GM12878 (cell line): ENCODE measurements around the gene LMF2.

Experiments
- CHD4 ChIP-seq: fragments of 200-600 bp; sonication (generic); IDR thresholded peaks from 2 replicates; pipeline ENCODE4 v1.6.1; 2016; ENCODE audit warnings: mild to moderate bottlenecking
- CREB1 ChIP-seq: IDR thresholded peaks from 2 replicates; pipeline ENCODE4 v1.6.1; 2012; ENCODE audit warnings: low read depth, mild to moderate bottlenecking, inconsistent platforms
- EZH2 ChIP-seq: IDR thresholded peaks from 2 replicates; pipeline ENCODE4 v1.6.1; 2012; ENCODE audit warnings: low read depth, mild to moderate bottlenecking, control low read depth, inconsistent platforms, low read length, borderline replicate concordance; ENCODE audit not compliant: control insufficient read depth
- JUND ChIP-seq: IDR thresholded peaks from 2 replicates; pipeline ENCODE4 v1.6.1; 2012; ENCODE audit warnings: low read depth, mild to moderate bottlenecking, low read length, improper control_type of control experiment, moderate library complexity
- KDM1A ChIP-seq: fragments of 200-600 bp; sonication (generic); IDR thresholded peaks from 2 replicates; pipeline ENCODE4 v1.6.1; 2016; ENCODE audit warnings: borderline replicate concordance
- MXI1 ChIP-seq: fragments of 150-350 bp; IDR thresholded peaks from 2 replicates; pipeline ENCODE4 v1.6.1; 2011; ENCODE audit warnings: low read depth, mild to moderate bottlenecking, inconsistent platforms, low read length, improper control_type of control experiment
- NFYA ChIP-seq: IDR thresholded peaks from 2 replicates; pipeline ENCODE4 v1.6.1; 2011; ENCODE audit warnings: low read depth, mild to moderate bottlenecking, low read length, improper control_type of control experiment, borderline replicate concordance
- SMAD1 ChIP-seq: fragments of 450-650 bp; IDR thresholded peaks from 2 replicates; pipeline ENCODE4 v1.6.1; 2018; ENCODE audit warnings: mild to moderate bottlenecking, low read depth; ENCODE audit not compliant: partially characterized antibody
- SMARCA5 ChIP-seq: fragments of 450-650 bp; IDR thresholded peaks from 2 replicates; pipeline ENCODE4 v1.6.1; 2017; ENCODE audit warnings: mild to moderate bottlenecking
- TCF3 ChIP-seq: IDR thresholded peaks from 2 replicates; pipeline ENCODE4 v1.6.1; 2012; ENCODE audit warnings: low read depth, mild to moderate bottlenecking, low read length, borderline replicate concordance; ENCODE audit not compliant: insufficient read depth
- TF ChIP-seq, protein P1 (sequence below): IDR thresholded peaks from 2 replicates; pipeline ENCODE4 v1.6.1; 2012; ENCODE audit warnings: low read depth, low read length, improper control_type of control experiment
- TF ChIP-seq, protein P2 (sequence below), 3 experiments: IDR thresholded peaks in 2 of 3; conservative IDR thresholded peaks in 1 of 3; 2 replicates each; pipeline ENCODE4 v1.5.1; 2011; ENCODE audit warnings: low read depth in 3 of 3, low read length in 3 of 3, mild to moderate bottlenecking in 3 of 3, control low read depth in 2 of 3, moderate library complexity in 2 of 3, inconsistent platforms in 1 of 3, mixed read lengths in 1 of 3; ENCODE audit not compliant: control insufficient read depth in 2 of 3, insufficient read depth in 1 of 3; ENCODE audit errors: extremely low read depth in 1 of 3

DNA sequence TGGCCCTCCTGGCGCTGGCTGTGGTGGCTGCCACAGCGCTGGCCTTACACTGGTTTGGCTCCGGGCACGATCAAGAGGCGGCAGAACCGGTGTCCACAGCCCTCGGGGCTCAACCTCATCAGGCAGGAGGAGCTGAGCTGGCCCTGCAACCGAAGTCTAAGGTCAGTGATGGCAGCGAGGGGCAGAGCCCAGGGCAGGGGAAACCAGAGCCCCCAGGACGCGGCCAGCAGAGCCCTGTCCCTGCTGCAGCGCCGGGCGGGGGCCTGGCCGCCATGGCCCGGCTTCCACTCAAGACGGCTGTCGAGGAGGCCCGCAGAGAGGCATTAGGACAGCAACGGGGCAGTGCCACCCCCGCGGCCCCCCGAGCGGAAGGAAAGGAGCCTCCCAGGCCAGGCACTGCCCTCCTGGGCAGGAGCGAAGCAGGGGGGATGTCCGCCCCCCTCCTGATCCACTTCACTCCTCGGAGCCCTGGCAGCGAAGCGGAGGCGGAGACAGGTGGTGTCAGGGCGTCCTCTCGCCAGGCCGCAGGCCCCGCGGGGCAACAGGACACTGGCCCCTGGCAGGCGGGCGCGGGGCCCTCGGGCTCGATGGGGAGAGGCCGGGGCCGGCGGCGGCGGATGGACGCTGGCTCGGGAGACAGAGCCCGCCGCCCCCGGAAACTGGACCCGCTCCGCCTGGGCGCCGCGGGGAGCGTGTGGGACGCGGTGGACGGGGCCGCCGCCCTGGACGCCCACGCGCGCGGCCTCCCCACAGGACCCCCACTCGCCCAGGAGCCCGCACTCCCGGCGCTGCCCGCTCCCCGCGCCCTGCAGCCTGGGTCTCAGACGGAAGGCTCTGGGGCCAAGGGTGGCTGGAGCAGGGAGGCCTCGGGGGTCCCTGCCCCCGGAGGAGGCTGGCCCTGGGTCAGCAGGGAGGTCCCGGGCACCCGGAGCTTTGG, 39.1 kb upstream of the LMF2 start:
- TF ChIP-seq CHD4 (no peak), KDM1A (no peak), TCF3 (no peak), MXI1 (no peak), SMARCA5 (no peak), NFYA (no peak), JUND (no peak), SMAD1 (no peak), CREB1 (no peak), EZH2 (no peak)
- TF ChIP-seq, protein P1, sequence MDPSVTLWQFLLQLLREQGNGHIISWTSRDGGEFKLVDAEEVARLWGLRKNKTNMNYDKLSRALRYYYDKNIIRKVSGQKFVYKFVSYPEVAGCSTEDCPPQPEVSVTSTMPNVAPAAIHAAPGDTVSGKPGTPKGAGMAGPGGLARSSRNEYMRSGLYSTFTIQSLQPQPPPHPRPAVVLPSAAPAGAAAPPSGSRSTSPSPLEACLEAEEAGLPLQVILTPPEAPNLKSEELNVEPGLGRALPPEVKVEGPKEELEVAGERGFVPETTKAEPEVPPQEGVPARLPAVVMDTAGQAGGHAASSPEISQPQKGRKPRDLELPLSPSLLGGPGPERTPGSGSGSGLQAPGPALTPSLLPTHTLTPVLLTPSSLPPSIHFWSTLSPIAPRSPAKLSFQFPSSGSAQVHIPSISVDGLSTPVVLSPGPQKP: no peak
- TF ChIP-seq, protein P2, sequence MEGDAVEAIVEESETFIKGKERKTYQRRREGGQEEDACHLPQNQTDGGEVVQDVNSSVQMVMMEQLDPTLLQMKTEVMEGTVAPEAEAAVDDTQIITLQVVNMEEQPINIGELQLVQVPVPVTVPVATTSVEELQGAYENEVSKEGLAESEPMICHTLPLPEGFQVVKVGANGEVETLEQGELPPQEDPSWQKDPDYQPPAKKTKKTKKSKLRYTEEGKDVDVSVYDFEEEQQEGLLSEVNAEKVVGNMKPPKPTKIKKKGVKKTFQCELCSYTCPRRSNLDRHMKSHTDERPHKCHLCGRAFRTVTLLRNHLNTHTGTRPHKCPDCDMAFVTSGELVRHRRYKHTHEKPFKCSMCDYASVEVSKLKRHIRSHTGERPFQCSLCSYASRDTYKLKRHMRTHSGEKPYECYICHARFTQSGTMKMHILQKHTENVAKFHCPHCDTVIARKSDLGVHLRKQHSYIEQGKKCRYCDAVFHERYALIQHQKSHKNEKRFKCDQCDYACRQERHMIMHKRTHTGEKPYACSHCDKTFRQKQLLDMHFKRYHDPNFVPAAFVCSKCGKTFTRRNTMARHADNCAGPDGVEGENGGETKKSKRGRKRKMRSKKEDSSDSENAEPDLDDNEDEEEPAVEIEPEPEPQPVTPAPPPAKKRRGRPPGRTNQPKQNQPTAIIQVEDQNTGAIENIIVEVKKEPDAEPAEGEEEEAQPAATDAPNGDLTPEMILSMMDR (IDR thresholded peaks at IDR 0.05 in 2 of 3, conservative IDR thresholded peaks at IDR 0.05 in 1 of 3; ENCODE audit: control insufficient read depth in 2 of 3, extremely low read depth in 1 of 3, insufficient read depth in 1 of 3, low read depth in 3 of 3, low read length in 3 of 3): no peak
